ENCODE results near the gene CA6. TPM values are rescaled to one million over a fixed set of nuclear protein-coding genes. Genes with fewer than 3 reads are reported as not detected.
"Not testable (repeated sequence)": the region's sequence is repeated elsewhere in the genome, so short reads cannot be mapped to it uniquely, and the experiment has no call there.

CA6 gene
- polyA plus RNA-seq, 3 donors from 2014 or later, result not detected

- H3K27me3 Mint-ChIP-seq (ENCODE audit: low read depth in 3 of 3), result peaks cover 1 to 13% (median 3%) of the 10 kb centered on the region in 3 donors
- H3K4me3 Mint-ChIP-seq, result no peak overlapping the region
- H3K27ac Mint-ChIP-seq, result no peak overlapping the region
- no peaks in the 10 kb centered on the region for H3K9me3 Mint-ChIP-seq
- no peaks in the 10 kb centered on the region for H3K36me3 Mint-ChIP-seq
- DNase-seq, result peak; percentile 28 to 49 (median 31)
- H3K4me1 Mint-ChIP-seq, result peaks cover 0 to 2% of the 10 kb centered on the region in 2 donors
These were observed 42.4 kb downstream of the CA6 start for GRCh38 chr1:8987881-8988617.

GRCh38 chr1:8988618-8988967 is 42.9 kb downstream of the CA6 start:
- H3K4me1 Mint-ChIP-seq, result peaks cover 0 to 2% of the 10 kb centered on the region in 2 donors
- no peak overlapping the region for H3K4me3 Mint-ChIP-seq
- H3K27me3 Mint-ChIP-seq (ENCODE audit: low read depth in 3 of 3), result peaks cover 1 to 13% (median 3%) of the 10 kb centered on the region in 3 donors
- H3K36me3 Mint-ChIP-seq, result no peaks in the 10 kb centered on the region
- H3K27ac Mint-ChIP-seq, result no peak overlapping the region
- H3K9me3 Mint-ChIP-seq, result no peaks in the 10 kb centered on the region
- DNase-seq, result no peak

- Mint-ChIP-seq H3K36me3 (no peaks in the 10 kb centered on the region), H3K27ac (no peak overlapping the region), H3K27me3 (ENCODE audit: low read depth in 3 of 3) (peaks cover 1 to 13% (median 3%) of the 10 kb centered on the region in 3 donors), H3K9me3 (no peaks in the 10 kb centered on the region), H3K4me1 (peaks cover 0 to 2% of the 10 kb centered on the region in 2 donors), H3K4me3 (no peak overlapping the region)
- no peak for DNase-seq
These were observed 43.4 kb downstream of the CA6 start for GRCh38 chr1:8989061-8989460.

GRCh38 chr1:8989821-8990220 is 44.2 kb downstream of the CA6 start:
- no peaks in the 10 kb centered on the region for H3K36me3 Mint-ChIP-seq
- peaks cover 1 to 13% (median 3%) of the 10 kb centered on the region in 3 donors for H3K27me3 Mint-ChIP-seq (ENCODE audit: low read depth in 3 of 3)
- no peak overlapping the region for H3K4me3 Mint-ChIP-seq
- no peaks in the 10 kb centered on the region for H3K9me3 Mint-ChIP-seq
- no peak overlapping the region for H3K27ac Mint-ChIP-seq
- no peak for DNase-seq
- peaks cover 0 to 2% of the 10 kb centered on the region in 2 donors for H3K4me1 Mint-ChIP-seq

- H3K36me3 Mint-ChIP-seq, result no peaks in the 10 kb centered on the region
- no peaks in the 10 kb centered on the region for H3K9me3 Mint-ChIP-seq
- H3K4me3 Mint-ChIP-seq, result no peak overlapping the region
- no peaks in the 10 kb centered on the region for H3K4me1 Mint-ChIP-seq
- H3K27ac Mint-ChIP-seq, result no peak overlapping the region
- H3K27me3 Mint-ChIP-seq (ENCODE audit: low read depth in 3 of 3), result peaks cover 0 to 7% (median 3%) of the 10 kb centered on the region in 3 donors
- no peak for DNase-seq
These were observed 47.4 kb downstream of the CA6 start for GRCh38 chr1:8992936-8993687.

- DNase-seq; H3K4me1 Mint-ChIP-seq; H3K27me3 Mint-ChIP-seq (ENCODE audit: low read depth in 3 of 3); H3K9me3 Mint-ChIP-seq; H3K4me3 Mint-ChIP-seq; H3K27ac Mint-ChIP-seq; H3K36me3 Mint-ChIP-seq: not testable (repeated sequence)
These were observed 48.5 kb downstream of the CA6 start for GRCh38 chr1:8993962-8994675.

- H3K9me3 Mint-ChIP-seq, H3K4me3 Mint-ChIP-seq: not testable (repeated sequence)
These were observed 56.0 kb downstream of the CA6 start for GRCh38 chr1:9001534-9002214.

GRCh38 chr1:9002215-9002560 is 56.5 kb downstream of the CA6 start:
- H3K36me3 Mint-ChIP-seq; H3K27me3 Mint-ChIP-seq (ENCODE audit: low read depth in 3 of 3); H3K4me3 Mint-ChIP-seq; H3K9me3 Mint-ChIP-seq; H3K27ac Mint-ChIP-seq; DNase-seq; H3K4me1 Mint-ChIP-seq: not testable (repeated sequence)

More at GRCh38 chr1:9001534-9002214, 56.0 kb downstream of the CA6 start:
- not testable (repeated sequence) for H3K36me3 Mint-ChIP-seq; H3K27me3 Mint-ChIP-seq (ENCODE audit: low read depth in 3 of 3); H3K4me1 Mint-ChIP-seq; DNase-seq; H3K27ac Mint-ChIP-seq

- DNase-seq, result no peak
- Mint-ChIP-seq H3K9me3 (no peaks in the 10 kb centered on the region), H3K36me3 (no peaks in the 10 kb centered on the region), H3K27ac (no peak overlapping the region), H3K27me3 (ENCODE audit: low read depth in 3 of 3) (peaks cover 2 to 5% (median 3%) of the 10 kb centered on the region in 3 donors), H3K4me3 (no peak overlapping the region), H3K4me1 (no peaks in the 10 kb centered on the region)
These were observed 58.5 kb downstream of the CA6 start for GRCh38 chr1:9004031-9004699.

- Mint-ChIP-seq H3K36me3 (no peaks in the 10 kb centered on the region), H3K27me3 (ENCODE audit: low read depth in 3 of 3) (peaks cover 0 to 5% (median 2%) of the 10 kb centered on the region in 3 donors), H3K4me1 (no peaks in the 10 kb centered on the region), H3K9me3 (no peaks in the 10 kb centered on the region), H3K4me3 (no peak overlapping the region), H3K27ac (no peak overlapping the region)
- peak; percentile 22 to 44 (median 43) for DNase-seq
These were observed 59.2 kb downstream of the CA6 start for GRCh38 chr1:9004700-9005394.

- H3K36me3 Mint-ChIP-seq, result no peaks in the 10 kb centered on the region
These were observed 59.7 kb downstream of the CA6 start for GRCh38 chr1:9005395-9005708.

GRCh38 chr1:9006956-9007615 is 61.4 kb downstream of the CA6 start:
- H3K27ac Mint-ChIP-seq, result no peak overlapping the region
- no peaks in the 10 kb centered on the region for H3K9me3 Mint-ChIP-seq
- DNase-seq, result no peak
- H3K4me3 Mint-ChIP-seq, result peak overlapping the region in 1 of 5 donors; percentile 28
- H3K4me1 Mint-ChIP-seq, result peaks cover 0 to 3% of the 10 kb centered on the region in 2 donors
- peaks cover 2 to 5% (median 2%) of the 10 kb centered on the region in 3 donors for H3K27me3 Mint-ChIP-seq (ENCODE audit: low read depth in 3 of 3)
- H3K36me3 Mint-ChIP-seq, result no peaks in the 10 kb centered on the region

More at GRCh38 chr1:9005395-9005708, 59.7 kb downstream of the CA6 start:
- H3K4me3 Mint-ChIP-seq, result no peak overlapping the region
- peaks cover 2 to 5% (median 2%) of the 10 kb centered on the region in 3 donors for H3K27me3 Mint-ChIP-seq (ENCODE audit: low read depth in 3 of 3)
- no peak overlapping the region for H3K27ac Mint-ChIP-seq
- no peak for DNase-seq
- H3K9me3 Mint-ChIP-seq, result no peaks in the 10 kb centered on the region
- no peaks in the 10 kb centered on the region for H3K4me1 Mint-ChIP-seq

All from immature natural killer cell (primary cell).